ENCODE data around the gene FAM161B. TPM values are rescaled to one million over a fixed set of nuclear protein-coding genes. Genes with fewer than 3 reads are reported as not detected.
"Not testable (repeated sequence)": the region's sequence is repeated elsewhere in the genome, so short reads cannot be mapped to it uniquely, and the experiment has no call there.

FAM161B gene
- total and polyA plus RNA-seq, 7 donors: 5.0 to 7.3 (median 6.1) TPM

DNA sequence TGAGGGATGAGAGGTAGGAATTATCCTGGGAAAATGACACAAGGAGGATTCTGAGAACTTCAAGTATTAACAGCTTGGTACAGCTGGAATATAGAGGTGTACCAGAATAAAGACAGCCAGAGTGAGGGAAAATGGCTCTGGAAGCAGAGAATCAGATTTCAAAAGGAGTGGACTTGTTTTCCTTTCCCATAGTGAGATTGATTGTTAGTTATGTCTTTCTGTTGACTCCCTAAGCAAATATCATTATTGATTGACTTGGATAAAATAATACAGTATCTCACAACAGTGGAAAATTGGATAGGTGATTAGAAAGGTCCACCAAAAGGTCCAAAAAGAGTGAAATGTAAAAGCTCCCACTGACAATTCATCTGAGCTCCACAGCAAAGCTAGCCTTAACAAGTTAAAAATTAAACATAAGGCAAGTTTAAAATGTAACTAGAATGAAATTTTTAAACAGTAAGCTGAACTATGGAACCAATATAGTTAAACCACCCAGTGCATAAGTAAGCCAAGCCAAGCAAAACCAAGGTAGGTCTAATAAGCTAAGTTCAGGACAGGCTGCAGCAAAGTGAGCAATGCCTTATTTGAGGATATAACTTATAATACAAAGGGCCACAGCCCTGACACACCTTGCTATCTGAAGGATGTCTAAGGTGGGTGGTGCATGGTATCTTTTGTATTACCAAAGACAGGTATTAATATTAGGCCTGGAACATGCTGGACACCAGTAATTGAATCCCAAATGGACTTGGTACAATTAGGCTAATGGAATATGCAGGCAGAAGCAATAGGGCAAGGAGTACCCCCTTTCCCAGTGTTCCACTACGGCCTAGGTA lies 47.4 kb upstream of the FAM161B start:
- H3K9me3 ChIP-seq: no peaks in the 10 kb centered on the region
- no peak overlapping the region for H3K27ac ChIP-seq
- no peak overlapping the region for H3K4me3 ChIP-seq
- TF ChIP-seq CTCF (IDR thresholded peaks at IDR 0.05): no peak
- H3K4me1 ChIP-seq: no peaks in the 10 kb centered on the region
- no peak for DNase-seq
- H3K36me3 ChIP-seq (ENCODE audit: insufficient read depth in 1 of 2, low read depth in 1 of 2): peaks cover 0 to 41% of the 10 kb centered on the region in 2 donors
- intact Hi-C loops (cut with DNase I): no loop called here
- 78 to 92% (median 83%) methylated on average over 1 of the region's 1 CpG for WGBS, 3 donors
- no peaks in the 10 kb centered on the region for H3K27me3 ChIP-seq (ENCODE audit: insufficient read depth in 3 of 3, low read length in 2 of 3)
- no peak for ATAC-seq

- H3K4me3 ChIP-seq: no peak overlapping the region
- H3K27ac ChIP-seq: no peak overlapping the region
- peaks cover 0 to 36% of the 10 kb centered on the region in 2 donors for H3K36me3 ChIP-seq (ENCODE audit: insufficient read depth in 1 of 2, low read depth in 1 of 2)
- no peak for DNase-seq
- TF ChIP-seq CTCF (IDR thresholded peaks at IDR 0.05): no peak
- ATAC-seq: no peak
- 69 to 91% (median 80%) methylated on average over 2 of the region's 2 CpGs for WGBS, 3 donors
- no peaks in the 10 kb centered on the region for H3K27me3 ChIP-seq (ENCODE audit: insufficient read depth in 3 of 3, low read length in 2 of 3)
- H3K9me3 ChIP-seq: no peaks in the 10 kb centered on the region
- H3K4me1 ChIP-seq: no peaks in the 10 kb centered on the region
- intact Hi-C loops (cut with DNase I): no loop called here
Observed at GRCh38 chr14:73996731-73997107, 46.8 kb upstream of the FAM161B start.

GRCh38 chr14:73995977-73996378 lies 46.1 kb upstream of the FAM161B start:
- no peak overlapping the region for H3K27ac ChIP-seq
- TF ChIP-seq CTCF (IDR thresholded peaks at IDR 0.05): no peak
- no peak overlapping the region for H3K4me3 ChIP-seq
- H3K36me3 ChIP-seq (ENCODE audit: insufficient read depth in 1 of 2, low read depth in 1 of 2): peaks cover 0 to 40% of the 10 kb centered on the region in 2 donors
- 92 to 93% (median 93%) methylated on average over 8 of the region's 8 CpGs for whole genome bisulfite sequencing, 3 donors
- intact Hi-C loops (cut with DNase I): no loop called here
- H3K9me3 ChIP-seq: no peaks in the 10 kb centered on the region
- DNase-seq (no peak), ATAC-seq (no peak)
- H3K4me1 ChIP-seq: no peaks in the 10 kb centered on the region
- H3K27me3 ChIP-seq (ENCODE audit: insufficient read depth in 3 of 3, low read length in 2 of 3): no peaks in the 10 kb centered on the region

GRCh38 chr14:73994926-73995325 lies 45.0 kb upstream of the FAM161B start:
- H3K36me3 ChIP-seq (ENCODE audit: insufficient read depth in 1 of 2, low read depth in 1 of 2): peaks cover 0 to 44% of the 10 kb centered on the region in 2 donors
- H3K27me3 ChIP-seq (ENCODE audit: insufficient read depth in 3 of 3, low read length in 2 of 3); intact Hi-C loops (cut with DNase I); ATAC-seq; H3K9me3 ChIP-seq; DNase-seq; H3K4me1 ChIP-seq; H3K27ac ChIP-seq; H3K4me3 ChIP-seq: not testable (repeated sequence)
- 95 to 97% (median 97%) methylated on average over 7 of the region's 7 CpGs for WGBS, 3 donors

GRCh38 chr14:73991092-73991491 lies 41.2 kb upstream of the FAM161B start:
- WGBS, 3 donors: 67 to 70% (median 69%) methylated on average over 4 of the region's 4 CpGs
- no peaks in the 10 kb centered on the region for H3K4me1 ChIP-seq
- H3K4me3 ChIP-seq: no peak overlapping the region
- peaks cover 6 to 41% of the 10 kb centered on the region in 2 donors for H3K36me3 ChIP-seq (ENCODE audit: insufficient read depth in 1 of 2, low read depth in 1 of 2)
- no peaks in the 10 kb centered on the region for H3K9me3 ChIP-seq
- no peak overlapping the region for H3K27ac ChIP-seq
- no peak for TF ChIP-seq CTCF (IDR thresholded peaks at IDR 0.05)
- H3K27me3 ChIP-seq (ENCODE audit: insufficient read depth in 3 of 3, low read length in 2 of 3): no peaks in the 10 kb centered on the region
- intact Hi-C loops (cut with DNase I): no loop called here
- DNase-seq (no peak), ATAC-seq (no peak)

DNA sequence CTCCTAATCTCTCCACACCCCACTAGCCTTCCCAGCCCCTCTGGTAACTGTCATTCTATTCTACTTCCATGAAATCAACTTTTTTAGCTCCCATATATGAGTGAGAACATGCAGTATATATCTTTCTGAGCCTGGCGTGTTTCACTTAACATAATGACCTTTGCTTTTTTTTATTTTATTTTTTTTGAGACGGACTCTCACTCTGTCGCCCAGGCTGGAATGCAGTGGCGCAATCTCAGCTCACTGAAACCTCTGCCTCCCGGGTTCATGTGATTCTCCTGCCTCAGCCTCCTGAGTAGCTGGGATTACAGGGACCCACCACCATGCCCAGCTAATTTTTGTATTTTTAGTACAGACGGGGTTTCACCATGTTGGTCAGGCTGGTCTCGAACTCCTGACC lies 38.8 kb upstream of the FAM161B start:
- 89 to 95% (median 93%) methylated on average over 5 of the region's 7 CpGs for WGBS, 3 donors
- H3K9me3 ChIP-seq; intact Hi-C loops (cut with DNase I); H3K27me3 ChIP-seq (ENCODE audit: insufficient read depth in 3 of 3, low read length in 2 of 3); H3K4me1 ChIP-seq; ATAC-seq; DNase-seq; H3K4me3 ChIP-seq; H3K27ac ChIP-seq: not testable (repeated sequence)
- H3K36me3 ChIP-seq (ENCODE audit: insufficient read depth in 1 of 2, low read depth in 1 of 2): peaks cover 6 to 51% of the 10 kb centered on the region in 2 donors
